B cell (primary cell): ENCODE data around the gene RNPC3.

Experiments
- EZH2 ChIP-seq: IDR thresholded peaks from 2 replicates; pipeline ENCODE4 v1.6.1; 2012; ENCODE audit warnings: borderline replicate concordance, low read depth, mild to moderate bottlenecking, moderate library complexity, low read length; ENCODE audit not compliant: insufficient read depth, poor library complexity, severe bottlenecking
- TF ChIP-seq, protein P1 (sequence below): fragments of 200-600 bp; IDR thresholded peaks from one replicate; pipeline ENCODE4 v1.8.0; 2022; ENCODE audit warnings: antibody characterized with exemption, mild to moderate bottlenecking

DNA sequence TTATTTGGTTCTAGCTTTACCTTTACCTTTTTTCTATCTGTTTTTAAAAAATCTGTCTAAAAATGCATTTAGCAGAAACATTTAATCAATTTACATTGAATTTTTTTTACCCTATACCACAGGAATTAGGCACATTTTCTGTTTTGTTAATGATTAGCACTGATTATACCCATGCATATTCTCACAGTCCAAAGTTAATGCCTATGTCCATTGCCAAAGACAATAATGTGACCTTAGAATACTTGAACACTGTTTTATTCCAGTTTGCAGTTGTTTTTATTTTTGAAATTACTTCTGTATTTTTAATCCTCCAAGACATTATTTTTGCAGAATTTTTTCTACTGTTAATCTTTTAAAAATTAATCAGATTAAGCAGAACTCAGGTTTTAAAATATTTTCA is 34.9 kb downstream of the RNPC3 start:
- TF ChIP-seq, protein P1, sequence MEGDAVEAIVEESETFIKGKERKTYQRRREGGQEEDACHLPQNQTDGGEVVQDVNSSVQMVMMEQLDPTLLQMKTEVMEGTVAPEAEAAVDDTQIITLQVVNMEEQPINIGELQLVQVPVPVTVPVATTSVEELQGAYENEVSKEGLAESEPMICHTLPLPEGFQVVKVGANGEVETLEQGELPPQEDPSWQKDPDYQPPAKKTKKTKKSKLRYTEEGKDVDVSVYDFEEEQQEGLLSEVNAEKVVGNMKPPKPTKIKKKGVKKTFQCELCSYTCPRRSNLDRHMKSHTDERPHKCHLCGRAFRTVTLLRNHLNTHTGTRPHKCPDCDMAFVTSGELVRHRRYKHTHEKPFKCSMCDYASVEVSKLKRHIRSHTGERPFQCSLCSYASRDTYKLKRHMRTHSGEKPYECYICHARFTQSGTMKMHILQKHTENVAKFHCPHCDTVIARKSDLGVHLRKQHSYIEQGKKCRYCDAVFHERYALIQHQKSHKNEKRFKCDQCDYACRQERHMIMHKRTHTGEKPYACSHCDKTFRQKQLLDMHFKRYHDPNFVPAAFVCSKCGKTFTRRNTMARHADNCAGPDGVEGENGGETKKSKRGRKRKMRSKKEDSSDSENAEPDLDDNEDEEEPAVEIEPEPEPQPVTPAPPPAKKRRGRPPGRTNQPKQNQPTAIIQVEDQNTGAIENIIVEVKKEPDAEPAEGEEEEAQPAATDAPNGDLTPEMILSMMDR: no peak
- no peak for TF ChIP-seq EZH2
